ENCODE data around the gene TBC1D8.
A peak's percentile ranks its signal among the peaks of the same experiment; 100 is the strongest.
"Not testable (repeated sequence)": the region's sequence is repeated elsewhere in the genome, so short reads cannot be mapped to it uniquely, and the experiment has no call there.

The TBC1D8 gene

DNA sequence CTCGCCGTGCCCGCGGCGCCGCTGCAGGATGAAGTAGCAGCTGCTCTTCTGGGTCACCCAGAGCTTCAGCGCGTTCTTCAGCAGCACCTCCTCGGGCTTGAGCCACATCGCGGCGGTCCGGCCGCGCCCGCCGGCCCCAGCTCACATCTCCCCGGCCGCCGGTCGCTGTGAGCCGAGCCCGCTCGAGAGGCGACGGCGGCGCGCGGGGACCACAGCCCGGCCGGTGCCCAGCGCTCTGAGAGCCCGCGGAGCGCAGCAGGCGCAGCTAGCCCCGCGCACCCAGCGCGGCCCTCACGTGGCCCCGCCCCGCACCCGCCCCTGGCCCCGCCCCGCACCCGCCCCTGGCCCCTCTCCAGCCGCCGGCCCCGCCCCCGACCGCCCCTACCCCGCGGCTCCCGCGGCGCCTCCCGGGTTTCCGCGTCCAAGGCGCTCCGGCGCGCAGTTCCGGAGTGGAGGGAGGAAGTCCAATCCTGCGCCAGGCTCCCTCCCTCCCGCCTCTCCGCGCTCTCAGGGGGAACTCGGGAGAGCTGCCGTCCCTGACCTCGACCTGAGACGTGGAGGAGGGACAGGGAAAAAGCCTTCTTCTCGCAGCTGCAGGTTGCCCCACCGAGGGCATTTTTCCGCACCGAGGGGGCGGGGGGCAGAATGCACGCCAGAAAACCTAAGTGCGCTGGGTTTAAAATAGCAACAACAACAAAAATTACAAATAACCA, at the start of gene TBC1D8:
Gene TBC1D8, minus strand, starts transcription at position 237 of the 713 bp plus-strand sequence. Its CDS starts 129 bp downstream, at position 108.
- peak; percentile 29 to 35 for DNase-seq

GRCh38 chr2:101200676-101201075, 49.5 kb upstream of the TBC1D8 start:
- no peak for DNase-seq

GRCh38 chr2:101199251-101199791, 48.1 kb upstream of the TBC1D8 start:
- no peak for DNase-seq

DNA sequence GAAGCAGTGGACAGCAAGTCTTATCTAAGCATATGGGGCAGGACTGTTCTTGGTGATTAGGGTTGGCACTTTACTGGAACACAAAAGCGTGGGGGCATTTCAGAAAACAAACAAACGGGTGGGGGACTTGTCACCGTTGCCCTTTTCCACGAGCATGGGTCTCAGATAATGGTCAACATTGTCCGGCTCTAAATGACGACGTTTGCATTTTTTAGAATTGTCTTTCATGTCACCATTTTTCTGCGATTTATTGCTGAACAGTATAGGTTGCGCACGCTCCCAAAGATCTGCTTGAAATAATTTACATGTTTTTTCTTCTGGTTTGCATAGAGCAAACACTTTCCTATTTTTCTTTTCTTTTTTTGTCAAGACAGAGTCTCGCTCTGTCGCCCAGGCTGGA, 46.6 kb upstream of the TBC1D8 start:
- no peak for DNase-seq

- DNase-seq, result no peak
These were observed 46.1 kb upstream of the TBC1D8 start for GRCh38 chr2:101197215-101197745.

DNA sequence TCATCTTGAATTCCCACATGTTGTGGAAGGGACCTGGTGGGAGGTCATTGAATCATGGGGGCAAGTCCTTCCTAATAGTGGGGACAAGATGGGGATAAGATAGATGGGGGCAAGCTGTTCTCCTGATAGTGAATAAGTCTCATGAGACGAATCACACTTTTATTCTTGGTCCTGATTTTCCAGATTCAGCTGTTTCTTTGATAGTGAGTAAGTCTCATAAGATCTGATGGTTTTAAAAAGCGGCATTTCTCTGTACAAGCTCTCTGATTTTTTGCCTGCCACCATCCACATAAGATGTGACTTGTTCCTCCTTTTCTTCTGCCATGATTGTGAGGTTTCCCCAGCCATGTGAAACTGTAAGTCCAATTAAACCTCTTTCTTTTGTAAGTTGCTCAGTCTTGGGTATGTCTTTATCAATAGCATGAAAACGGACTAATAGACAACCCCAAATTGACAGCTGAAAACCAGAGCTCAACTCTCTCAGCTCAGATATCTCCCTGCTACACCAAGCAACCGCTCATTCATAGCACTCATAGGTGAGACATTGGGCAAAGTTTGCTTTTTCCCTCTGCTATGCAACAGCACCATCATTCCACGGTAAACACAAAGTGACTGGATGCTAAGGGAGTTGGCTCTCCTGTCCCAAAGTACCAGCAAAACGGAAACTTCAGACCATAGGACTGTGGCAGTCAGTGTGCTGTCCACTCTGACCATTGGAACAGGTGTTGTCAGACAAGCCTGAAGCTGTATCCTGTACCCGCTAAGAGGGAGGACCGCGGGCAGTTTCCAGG, 44.9 kb upstream of the TBC1D8 start:
- DNase-seq, result no peak

GRCh38 chr2:101193033-101193626, 41.9 kb upstream of the TBC1D8 start:
- DNase-seq, result no peak

- no peak for DNase-seq
These were observed 39.8 kb upstream of the TBC1D8 start for GRCh38 chr2:101190747-101191516.

GRCh38 chr2:101188683-101189405, 37.7 kb upstream of the TBC1D8 start:
- DNase-seq, result no peak

DNA sequence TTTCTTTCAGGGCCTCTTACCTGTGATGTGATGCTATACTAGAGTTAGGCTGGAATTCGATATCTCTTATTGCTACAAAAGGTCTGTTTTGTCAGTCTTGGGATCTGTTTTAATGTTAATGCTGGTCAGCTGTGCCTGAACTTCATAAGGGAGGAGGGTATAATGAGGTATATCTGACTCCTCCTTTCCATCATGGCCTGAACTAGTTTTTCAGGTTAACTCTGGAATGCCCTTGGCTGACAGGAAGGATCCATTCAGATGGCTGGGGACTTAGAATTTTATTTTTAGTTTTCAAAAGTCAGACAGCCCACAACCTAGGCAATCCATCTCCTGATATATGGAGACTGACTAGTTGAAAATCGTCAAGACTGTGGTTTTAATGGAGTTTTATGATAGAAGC, 35.9 kb upstream of the TBC1D8 start:
- DNase-seq, result no peak

GRCh38 chr2:101185656-101186055, 34.5 kb upstream of the TBC1D8 start:
- DNase-seq, result no peak

GRCh38 chr2:101185085-101185484, 33.9 kb upstream of the TBC1D8 start:
- DNase-seq, result no peak

DNA sequence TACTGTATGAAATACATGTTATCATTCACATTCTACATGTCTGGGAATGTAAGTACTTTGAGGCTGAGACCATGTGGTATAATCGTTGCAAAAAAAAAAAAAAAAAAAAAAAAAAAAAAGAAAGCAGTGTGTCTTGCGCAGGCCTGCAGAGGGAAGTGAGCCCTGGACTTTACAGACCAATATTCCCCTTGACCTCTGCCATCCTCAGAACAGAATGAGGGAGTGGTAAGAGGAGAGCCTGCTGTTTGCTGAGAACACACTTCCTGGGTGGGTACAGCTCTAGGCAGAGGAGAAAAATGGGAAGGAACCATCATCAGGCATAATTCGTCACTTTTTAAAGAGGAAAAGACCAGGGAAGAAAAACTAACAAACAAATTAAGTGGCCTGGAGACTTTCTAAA, 28.8 kb upstream of the TBC1D8 start:
- peak in 1 of 2 experiments; percentile 23 for DNase-seq

DNA sequence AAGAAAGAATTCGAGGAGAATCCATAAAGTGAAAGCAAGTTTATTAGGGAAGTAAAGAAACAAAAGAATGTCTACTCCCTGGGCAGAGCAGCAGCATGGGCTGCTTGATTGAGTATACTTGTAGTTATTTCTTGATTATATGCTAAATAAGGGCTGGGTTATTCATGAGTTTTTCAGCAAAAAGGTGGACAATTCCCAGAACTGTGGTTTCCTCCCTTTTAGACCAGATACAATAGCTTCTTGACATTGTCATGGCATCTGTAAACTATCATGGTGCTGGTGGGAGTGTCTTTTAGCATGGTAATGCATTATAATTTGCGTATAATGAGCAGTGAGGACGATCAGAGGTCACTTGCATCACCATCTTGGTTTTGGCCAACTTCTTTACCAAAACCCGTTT, 25.6 kb upstream of the TBC1D8 start:
- no peak for DNase-seq

- DNase-seq, result no peak
These were observed 24.8 kb upstream of the TBC1D8 start for GRCh38 chr2:101175991-101176390.

DNA sequence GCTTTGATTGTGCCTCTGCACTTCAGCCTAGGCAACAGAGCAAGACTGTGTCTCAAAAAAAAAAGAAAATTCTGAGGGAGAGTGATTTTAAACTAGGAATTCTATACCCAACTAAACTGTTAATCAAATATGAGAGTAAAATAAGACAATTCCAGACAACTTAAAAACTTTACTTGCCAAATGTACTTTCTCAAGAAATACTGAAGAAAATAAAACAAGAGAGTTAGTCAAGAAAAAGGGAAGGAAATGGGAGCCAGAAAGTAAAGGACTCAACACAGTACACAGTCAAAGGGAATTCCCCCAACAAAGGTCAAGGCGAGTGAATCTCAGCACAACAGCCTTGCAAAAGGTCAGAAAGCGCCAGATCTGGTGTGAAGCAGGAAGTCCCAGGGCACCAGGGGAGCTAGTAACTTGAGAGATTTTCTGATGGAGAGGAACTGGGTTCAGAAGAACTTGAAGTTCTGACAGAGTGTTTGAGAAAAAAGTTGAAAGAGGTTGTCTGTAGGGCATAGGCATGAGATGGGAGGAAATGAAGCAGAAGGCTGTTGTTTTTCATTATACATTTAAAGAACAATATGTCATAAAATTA, 22.6 kb upstream of the TBC1D8 start:
- DNase-seq, result peak in 1 of 2 experiments; percentile 6

- not testable (repeated sequence) for DNase-seq
These were observed 18.6 kb upstream of the TBC1D8 start for GRCh38 chr2:101169822-101170221.

GRCh38 chr2:101168706-101169105, 17.5 kb upstream of the TBC1D8 start:
- DNase-seq, result no peak

- peak; percentile 9 to 20 for DNase-seq
These were observed 16.4 kb upstream of the TBC1D8 start for GRCh38 chr2:101167532-101167931.

- no peak for DNase-seq
These were observed 12.8 kb upstream of the TBC1D8 start for GRCh38 chr2:101164021-101164420.

- DNase-seq, result no peak
These were observed 11.6 kb upstream of the TBC1D8 start for GRCh38 chr2:101162561-101163330.
